Mucosa of descending colon (tissue), 3 donors: ENCODE measurements around the gene CLEC5A. TPM values are rescaled to one million over a fixed set of nuclear protein-coding genes. Genes with fewer than 3 reads are reported as not detected.

Source experiments
- ATAC-seq: fragments of 200-7000 bp; cut with Tn5 transposase; one replicate; pipeline ENCODE4 v1.9.1; 2020; ENCODE audit warnings: mild to moderate bottlenecking, moderate library complexity
- DNase-seq, 3 donors: peaks; one replicate each; pipeline ENCODE4 v3.0.0-alpha.2; 2020
- H3K36me3 ChIP-seq: fragments of 200-600 bp; one replicate; pipeline ENCODE4 v1.8.0; 2021; ENCODE audit warnings: low read depth, mild to moderate bottlenecking
- H3K4me1 ChIP-seq: fragments of 200-600 bp; one replicate; pipeline ENCODE4 v1.8.0; 2021; ENCODE audit warnings: low read depth, mild to moderate bottlenecking
- H3K4me3 ChIP-seq: fragments of 200-600 bp; one replicate; pipeline ENCODE4 v1.8.0; 2021; ENCODE audit warnings: mild to moderate bottlenecking
- H3K9me3 ChIP-seq: fragments of 200-600 bp; one replicate; pipeline ENCODE4 v1.8.0; 2021; ENCODE audit warnings: mild to moderate bottlenecking
- CTCF ChIP-seq: fragments of 200-600 bp; IDR thresholded peaks from one replicate; pipeline ENCODE4 v1.8.0; 2022; ENCODE audit warnings: antibody characterized with exemption, mild to moderate bottlenecking
- intact Hi-C, 2 donors: fragments of 100-400 bp; cut with DNase I in 1 of 2; cut with micrococcal nuclease in 1 of 2; formaldehyde crosslinking; loops; one replicate each; pipeline versions ENCODE4 v1.11.0 to v1.11.1; 2022; cut with DNase I, micrococcal nuclease
- total RNA-seq, 3 donors: library from RNA; stranded (reverse); fragmentation: NEBNext Ultra II Directional in 2 of 3; extraction: Animal tissue kit (Norgen Biotek cat#: 25700) in 2 of 3; gene quantifications; one replicate each; pipeline versions ENCODE4 v1.2.1 to v1.2.4, GENCODE V29; 2021 to 2023
- donor health status: DM: no; HTN: no; CAD: no; lungs with moderate emphysema.
- donor health status: DM: no; HTN: no; CAD: no.
- donor health status: DM: no; HTN: yes; CAD: no.

The CLEC5A gene
- total RNA-seq, 3 donors from 2014 or later: 0.38 to 0.41 TPM; not detected in 1

- intact Hi-C loops: no loop called here
- TF ChIP-seq CTCF: no peak
- H3K4me1 ChIP-seq: no peaks in the 10 kb centered on the region
- no peak overlapping the region for H3K4me3 ChIP-seq
- DNase-seq: no peak
- H3K36me3 ChIP-seq: no peaks in the 10 kb centered on the region
- no peaks in the 10 kb centered on the region for H3K9me3 ChIP-seq
- ATAC-seq: no peak
Observed at GRCh38 chr7:141956084-141956483, 9.3 kb upstream of the CLEC5A start.

DNA sequence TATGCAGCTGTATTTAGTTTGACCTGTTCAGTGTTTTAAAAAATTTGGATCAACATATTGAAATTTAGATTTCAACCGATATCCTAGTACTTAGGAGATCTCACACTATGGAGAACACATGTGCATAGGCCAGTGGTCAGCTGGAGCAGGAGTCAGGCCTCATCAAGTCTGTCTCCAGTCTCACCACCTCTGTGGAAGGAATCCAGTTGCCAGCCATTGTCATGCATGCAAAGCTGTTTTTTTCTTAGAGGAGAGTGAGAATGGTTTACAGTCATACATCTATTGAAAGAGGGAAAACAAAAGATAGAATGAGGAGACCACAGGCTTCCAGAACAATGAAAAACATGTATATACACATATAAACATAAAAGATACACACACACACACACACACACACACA lies 7.6 kb upstream of the CLEC5A start:
- no peak for DNase-seq
- no peak overlapping the region for H3K4me3 ChIP-seq
- no peaks in the 10 kb centered on the region for H3K9me3 ChIP-seq
- ATAC-seq: no peak
- TF ChIP-seq CTCF: no peak
- intact Hi-C loops: no loop called here
- no peaks in the 10 kb centered on the region for H3K4me1 ChIP-seq
- no peaks in the 10 kb centered on the region for H3K36me3 ChIP-seq

- H3K36me3 ChIP-seq: no peaks in the 10 kb centered on the region
- DNase-seq (no peak), ATAC-seq (no peak)
- intact Hi-C loops: no loop called here
- H3K9me3 ChIP-seq: no peaks in the 10 kb centered on the region
- no peak overlapping the region for H3K4me3 ChIP-seq
- no peaks in the 10 kb centered on the region for H3K4me1 ChIP-seq
- no peak for TF ChIP-seq CTCF
Observed at GRCh38 chr7:141952461-141952860, 5.7 kb upstream of the CLEC5A start.

DNA sequence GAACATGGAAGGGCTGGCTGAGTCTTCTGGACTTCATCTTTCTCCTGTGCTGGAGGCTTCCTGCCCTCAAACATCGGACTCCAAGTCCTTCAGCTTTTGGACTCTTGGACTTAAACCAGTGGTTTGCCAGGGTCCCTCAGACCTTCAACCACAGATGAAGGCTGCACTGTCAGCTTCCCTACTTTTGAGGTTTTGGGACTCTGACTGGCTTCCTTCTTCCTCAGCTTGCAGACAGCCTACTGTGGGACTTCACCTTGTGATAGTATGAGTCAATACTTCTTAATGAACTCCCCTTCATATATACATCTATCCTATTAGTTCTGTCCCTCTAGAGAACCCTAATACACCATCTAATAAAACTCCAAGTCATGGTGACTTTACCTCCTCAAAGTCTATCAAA lies 4.0 kb upstream of the CLEC5A start:
- Histone ChIP-seq H3K4me1 (no peaks in the 10 kb centered on the region), H3K36me3 (no peaks in the 10 kb centered on the region), H3K9me3 (no peaks in the 10 kb centered on the region), H3K4me3 (no peak overlapping the region)
- ATAC-seq (no peak), DNase-seq (no peak)
- TF ChIP-seq CTCF: no peak
- intact Hi-C loops: no loop called here

- ATAC-seq: no peak
Observed at GRCh38 chr7:141949911-141950310, 3.1 kb upstream of the CLEC5A start.

More at GRCh38 chr7:141949911-141950310, 3.1 kb upstream of the CLEC5A start:
- Histone ChIP-seq H3K9me3 (no peaks in the 10 kb centered on the region), H3K4me1 (no peaks in the 10 kb centered on the region), H3K36me3 (no peaks in the 10 kb centered on the region), H3K4me3 (no peak overlapping the region)
- no peak for DNase-seq
- intact Hi-C loops: no loop called here
- no peak for TF ChIP-seq CTCF
